Stimulated activated CD8-positive, alpha-beta memory T cell treated with anti-CD3 and anti-CD28 coated beads, Interleukin-15, amount 100 ng/mL, for 1 hour (primary cell): ENCODE data around the gene DGKQ.
"Not testable (repeated sequence)": the region's sequence is repeated elsewhere in the genome, so short reads cannot be mapped to it uniquely, and the experiment has no call there.

ENCODE experiments used
- DNase-seq: peaks from one replicate; pipeline ENCODE4 v3.0.0-alpha.2; 2020; ENCODE audit warnings: low read depth

DGKQ gene

DNA sequence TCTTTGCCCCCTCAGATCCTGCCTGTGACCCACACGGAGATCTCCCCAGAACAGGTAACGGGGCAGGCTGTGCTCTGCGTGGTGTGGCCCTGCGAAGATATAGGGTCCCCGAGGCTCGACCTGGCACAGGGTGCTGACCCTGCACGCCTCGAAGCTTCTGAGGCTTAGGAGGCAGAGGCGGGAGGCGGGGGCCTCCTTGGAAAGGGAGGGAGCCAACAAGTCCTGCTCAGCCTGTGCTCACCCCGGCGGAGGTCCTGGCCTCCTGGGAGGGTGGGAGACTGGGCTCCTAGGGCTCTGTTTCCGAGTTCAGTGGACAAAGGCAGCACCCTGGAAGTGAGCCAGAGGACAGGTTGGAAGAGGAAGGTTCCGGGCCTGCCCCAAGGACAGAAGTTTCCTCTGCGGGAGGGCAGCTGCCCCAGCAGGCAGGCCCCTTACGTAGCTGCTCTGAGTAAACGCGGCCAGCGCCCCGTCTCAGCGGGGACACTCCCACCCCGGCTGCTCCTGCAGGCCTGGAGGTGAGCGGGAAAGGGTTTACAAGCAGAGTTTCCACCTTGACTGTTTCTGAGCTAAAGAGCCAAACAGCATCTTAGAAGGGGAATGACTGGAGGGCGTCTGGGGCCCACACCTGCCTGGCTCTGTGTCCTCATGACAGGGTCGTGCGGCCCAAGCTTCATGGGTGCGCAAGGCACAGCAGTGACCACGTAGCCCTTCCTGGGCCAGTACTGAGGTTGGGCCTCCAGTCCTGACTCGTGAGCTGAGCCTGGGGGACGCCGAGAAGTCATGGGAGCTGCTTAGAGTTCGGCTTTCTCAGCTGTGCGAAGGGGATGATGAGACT is 25.1 kb downstream of the DGKQ start:
- no peak for DNase-seq

DNA sequence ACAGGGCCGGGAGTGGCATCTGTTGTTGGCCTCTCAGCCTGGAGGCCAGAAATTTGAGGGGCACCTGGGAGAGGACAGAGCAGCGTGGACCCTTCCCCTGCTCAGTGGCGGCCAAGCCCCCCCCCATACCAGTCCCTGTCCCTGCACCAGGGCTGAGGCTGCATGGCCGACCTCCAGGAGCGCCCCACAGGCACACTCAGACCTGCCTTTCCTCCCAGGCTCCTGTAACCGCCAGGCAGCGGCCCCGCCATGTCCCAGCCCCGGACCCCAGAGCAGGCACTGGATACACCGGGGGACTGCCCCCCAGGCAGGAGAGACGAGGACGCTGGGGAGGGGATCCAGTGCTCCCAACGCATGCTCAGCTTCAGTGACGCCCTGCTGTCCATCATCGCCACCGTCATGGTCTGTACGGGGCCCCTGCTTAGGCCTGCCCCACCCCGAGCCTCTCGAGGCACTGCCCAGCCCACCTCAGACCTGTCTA is 25.8 kb downstream of the DGKQ start:
- no peak for DNase-seq

DNA sequence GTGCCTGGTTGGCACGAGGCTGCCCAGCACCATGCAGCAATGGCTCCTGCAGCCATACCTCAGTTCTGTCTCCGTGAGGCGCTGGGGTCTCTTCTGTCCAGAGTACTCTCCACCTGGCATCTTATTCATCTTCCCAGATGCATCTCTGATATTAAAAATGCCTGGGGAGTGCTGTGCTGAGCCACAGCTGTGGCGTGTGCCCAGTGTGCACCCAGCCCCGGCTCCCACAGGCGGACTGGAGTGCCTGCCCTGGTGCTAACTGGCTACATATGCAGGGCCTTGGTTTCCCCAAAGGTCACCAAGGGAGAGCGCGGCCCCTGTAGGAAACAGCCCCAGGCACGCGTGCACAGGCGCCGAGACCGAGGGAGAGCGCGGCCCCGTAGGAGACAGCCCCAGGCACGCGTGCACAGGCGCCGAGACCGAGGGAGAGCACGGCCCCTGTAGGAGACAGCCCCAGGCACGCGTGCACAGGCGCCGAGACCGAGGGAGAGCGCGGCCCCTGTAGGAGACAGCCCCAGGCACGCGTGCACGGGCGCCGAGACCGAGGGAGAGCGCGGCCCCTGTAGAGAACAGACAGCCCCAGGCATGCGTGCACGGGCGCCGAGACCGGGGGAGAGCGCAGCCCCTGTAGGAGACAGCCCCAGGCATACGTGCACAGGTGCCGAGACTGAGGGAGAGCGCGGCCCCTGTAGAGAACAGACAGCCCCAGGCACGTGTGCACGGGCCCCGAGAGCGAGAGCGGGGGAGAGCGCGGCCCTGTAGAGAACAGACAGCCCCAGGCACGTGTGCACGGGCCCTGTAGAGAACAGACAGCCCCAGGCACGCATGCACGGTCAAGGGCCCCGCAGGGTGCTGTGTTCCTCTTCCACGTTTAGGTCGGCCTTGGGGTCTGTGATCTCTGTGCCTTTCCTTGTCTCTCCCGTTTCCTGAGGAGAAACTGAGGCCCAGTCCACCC is 26.6 kb downstream of the DGKQ start:
- DNase-seq = no peak

DNA sequence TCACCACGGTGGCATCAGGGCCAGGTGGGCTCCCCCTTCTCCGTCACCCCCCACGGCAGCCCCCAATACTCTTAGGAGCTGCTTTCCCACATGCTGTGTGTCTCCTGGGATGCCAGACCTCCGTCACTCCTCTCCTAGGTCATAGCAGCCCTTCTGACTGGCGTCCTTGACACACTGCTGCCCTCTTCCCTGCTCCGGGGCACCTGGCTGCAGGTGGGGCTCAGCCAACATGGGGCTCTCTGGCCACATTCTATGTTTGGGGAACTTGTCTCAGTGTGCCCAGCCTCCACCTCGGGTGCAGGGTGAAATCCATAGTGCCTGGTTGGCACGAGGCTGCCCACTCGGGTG is 27.3 kb downstream of the DGKQ start:
- no peak for DNase-seq

DNA sequence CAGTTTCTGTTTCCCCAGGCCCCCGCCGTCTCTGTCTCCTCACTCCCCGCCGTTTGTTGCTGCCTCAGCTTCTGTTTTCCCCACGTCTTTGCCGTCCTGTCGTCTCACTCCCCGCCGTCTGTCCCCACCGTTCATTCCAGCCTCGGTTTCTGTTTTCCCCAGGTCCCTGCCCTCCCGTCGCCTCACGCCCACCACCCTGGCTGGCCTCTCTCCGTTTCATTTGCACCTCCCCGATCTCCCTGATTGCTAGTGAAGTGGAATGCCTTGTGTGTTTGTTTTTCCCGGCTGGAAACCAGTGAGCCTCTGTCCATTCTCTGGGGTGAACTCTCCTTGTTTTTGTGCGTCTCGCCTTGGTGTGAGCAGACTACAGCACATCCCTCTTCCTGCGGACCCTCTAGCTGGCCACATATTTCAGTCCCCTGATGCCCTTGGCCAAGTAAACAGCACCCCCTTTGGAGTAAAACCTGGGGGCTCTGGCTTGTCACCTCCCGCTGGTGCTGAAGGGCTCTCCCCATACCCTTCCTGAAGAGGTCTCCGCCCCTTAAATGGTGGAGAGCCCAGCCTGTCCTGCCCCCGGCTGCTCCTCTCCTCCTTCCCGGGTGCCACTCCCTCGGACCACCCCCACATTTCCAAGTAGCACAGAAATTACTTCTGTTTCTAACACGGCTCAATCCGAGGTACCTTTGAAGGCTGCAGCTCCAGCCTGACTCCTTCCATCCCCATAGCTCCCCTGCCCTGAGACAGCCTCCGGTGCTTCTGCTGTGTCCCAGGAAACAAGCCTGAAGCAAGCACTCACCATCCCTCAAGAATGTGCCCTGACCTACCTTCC is 27.9 kb downstream of the DGKQ start:
- no peak for DNase-seq

DNA sequence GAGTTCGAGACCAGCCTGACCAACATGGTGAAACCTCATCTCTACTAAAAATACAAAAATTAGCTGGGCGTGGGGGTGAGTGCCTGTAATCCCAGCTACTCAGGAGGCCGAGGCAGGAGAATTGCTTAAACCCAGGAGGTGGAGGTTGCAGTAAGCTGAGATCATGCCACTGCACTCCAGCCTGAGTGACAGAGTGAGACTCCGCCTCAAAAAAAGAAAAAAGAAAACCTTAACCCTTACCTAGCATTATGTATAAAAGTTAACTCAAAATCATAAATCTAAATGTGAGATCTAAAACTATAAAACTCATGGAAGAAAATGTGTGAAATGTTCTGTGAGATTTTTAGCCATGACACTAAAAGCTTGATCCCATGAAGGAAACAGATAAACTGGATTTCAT is 33.9 kb downstream of the DGKQ start:
- DNase-seq = not testable (repeated sequence)

DNA sequence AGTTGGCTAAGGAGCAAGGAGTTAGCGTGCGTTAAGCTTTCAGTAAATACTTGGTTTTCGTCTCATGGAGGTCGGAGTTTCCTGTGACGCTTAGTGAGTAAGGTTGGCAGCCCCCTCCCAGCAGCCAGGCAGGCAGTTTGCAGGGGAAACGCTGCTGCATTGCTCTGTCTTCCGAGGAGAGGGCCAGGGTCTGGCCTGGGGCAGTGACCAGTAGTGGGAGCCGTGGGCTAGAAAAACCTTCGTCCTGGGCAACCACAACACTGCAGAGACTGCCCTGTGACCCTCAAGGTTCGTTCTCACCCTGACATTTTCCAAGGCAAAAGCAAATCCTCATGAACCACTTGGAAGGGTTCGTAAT is 40.7 kb downstream of the DGKQ start:
- DNase-seq = no peak

DNA sequence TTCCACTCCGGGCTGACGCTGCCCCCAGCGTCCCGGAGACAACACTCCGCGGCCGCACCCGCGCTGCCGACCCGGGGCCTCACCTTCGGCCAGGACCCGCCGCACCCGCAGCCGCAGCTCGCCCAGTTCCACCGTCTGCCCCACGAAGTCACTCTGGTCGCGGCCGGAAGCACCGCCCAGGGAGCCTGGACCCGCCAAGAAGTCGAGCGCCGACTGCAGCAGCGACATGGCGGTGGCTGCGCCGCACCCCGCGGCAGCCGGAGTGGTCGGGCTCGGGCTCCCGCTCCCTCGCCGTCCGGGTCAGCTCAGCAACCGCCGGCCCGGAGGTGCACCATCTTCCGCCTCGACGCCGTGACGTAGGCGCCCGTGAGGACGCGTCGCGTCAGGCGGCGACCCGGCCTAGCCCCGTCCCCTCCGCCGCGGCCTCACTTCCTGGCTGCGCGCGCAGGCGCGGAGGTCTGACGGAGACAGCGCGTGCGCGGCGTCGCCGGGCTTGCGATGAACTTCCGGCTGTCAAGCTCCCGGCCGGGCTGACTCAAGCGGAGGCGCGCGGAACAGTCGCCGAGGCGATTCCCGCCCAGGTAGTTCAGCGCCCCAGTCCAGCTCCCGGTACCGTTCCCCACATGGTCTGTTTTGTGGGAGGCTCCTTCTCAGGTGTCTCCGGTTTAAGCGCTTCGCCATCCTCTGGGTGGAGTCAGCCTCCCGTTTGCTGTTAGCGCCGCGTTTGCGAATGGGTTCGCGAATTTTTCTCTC is 41.2 kb downstream of the DGKQ start, which contains the start of the genes GAK and TMEM175:
GAK (minus strand) TSS at position 357 of the 753 bp plus-strand sequence; CDS start at position 228, 129 bp downstream.
TMEM175 (plus strand) TSS at position 501 of the 753 bp plus-strand sequence. CDS start 15,280 bp downstream, outside the sequence.
- DNase-seq = peak; percentile 85

DNA sequence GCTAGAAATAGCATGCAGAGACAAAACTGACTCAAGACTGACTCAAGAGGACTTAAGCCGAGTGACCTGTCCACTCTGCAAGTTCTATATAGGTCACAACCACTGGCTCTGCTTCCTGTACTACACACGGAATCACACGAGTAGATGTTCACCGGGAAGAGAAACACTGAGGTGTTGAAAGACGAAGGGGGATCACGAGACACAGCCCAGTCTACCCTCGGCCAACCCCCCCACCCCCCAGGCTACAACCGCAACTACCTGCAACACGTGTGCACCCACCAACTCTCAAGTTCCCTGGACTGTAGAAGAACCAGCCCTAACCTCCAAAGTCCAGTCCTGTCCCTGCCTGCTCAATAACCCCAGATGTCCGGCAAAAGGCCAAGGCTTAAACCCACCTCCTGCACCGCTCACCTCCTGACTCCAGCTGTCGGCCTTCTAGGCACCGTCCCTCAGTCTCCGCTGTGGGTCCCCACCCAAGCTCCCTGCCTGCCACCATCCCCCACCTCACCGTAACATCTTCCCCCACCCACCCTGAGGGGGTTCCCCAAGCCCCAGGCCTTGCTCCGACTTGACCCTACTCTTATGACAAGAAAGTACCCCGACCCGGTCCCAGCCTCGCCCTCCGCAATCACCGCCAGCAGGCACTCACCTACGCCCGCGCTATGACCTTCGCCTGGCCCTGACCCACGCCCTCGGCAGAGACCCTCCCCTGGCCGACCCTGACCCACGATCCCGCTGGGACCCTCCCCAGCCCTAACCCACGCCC is 42.0 kb downstream of the DGKQ start:
- DNase-seq = no peak

DNA sequence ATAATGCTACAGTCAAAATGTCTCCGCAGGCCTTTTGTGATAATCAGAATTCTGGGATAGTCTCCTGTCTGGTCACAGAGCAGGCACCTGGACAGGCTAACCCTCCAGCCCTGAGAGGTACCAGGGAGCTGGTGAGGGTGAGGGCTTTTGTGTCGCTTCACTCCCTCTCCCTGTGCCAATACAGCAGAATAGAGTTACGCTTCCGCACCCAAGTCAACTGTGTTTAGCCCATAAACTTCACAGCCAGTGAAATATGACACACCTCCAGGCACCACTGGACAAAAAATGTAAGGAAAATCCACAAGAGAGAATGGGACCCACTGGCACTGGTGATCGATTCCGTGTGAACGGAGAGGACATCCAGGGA is 42.6 kb downstream of the DGKQ start:
- DNase-seq = no peak

DNA sequence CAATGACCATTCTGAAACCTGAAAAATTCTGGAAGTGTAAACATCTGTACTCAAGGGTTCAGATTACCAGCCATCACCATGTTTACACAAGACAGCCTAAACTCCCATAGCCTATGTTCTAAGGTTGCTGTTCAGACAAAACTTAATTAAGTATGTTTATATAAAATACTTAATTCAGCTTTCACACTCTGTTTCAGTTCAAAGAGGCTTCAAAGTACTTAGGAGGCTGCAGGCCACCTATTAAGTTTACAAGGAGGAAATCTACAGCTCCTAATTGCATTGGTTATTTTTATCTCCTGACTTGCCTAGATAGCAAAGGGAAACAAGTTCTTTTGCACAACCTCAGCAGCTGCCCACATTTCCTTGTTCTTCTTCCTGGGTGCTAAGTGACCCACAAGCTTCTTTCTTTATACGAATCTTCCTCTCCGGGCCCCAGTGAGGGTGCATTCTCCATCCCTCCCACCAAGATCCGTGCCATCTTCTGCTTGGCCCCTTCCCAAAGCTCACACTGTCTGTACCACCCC is 43.3 kb downstream of the DGKQ start:
- DNase-seq = no peak

DNA sequence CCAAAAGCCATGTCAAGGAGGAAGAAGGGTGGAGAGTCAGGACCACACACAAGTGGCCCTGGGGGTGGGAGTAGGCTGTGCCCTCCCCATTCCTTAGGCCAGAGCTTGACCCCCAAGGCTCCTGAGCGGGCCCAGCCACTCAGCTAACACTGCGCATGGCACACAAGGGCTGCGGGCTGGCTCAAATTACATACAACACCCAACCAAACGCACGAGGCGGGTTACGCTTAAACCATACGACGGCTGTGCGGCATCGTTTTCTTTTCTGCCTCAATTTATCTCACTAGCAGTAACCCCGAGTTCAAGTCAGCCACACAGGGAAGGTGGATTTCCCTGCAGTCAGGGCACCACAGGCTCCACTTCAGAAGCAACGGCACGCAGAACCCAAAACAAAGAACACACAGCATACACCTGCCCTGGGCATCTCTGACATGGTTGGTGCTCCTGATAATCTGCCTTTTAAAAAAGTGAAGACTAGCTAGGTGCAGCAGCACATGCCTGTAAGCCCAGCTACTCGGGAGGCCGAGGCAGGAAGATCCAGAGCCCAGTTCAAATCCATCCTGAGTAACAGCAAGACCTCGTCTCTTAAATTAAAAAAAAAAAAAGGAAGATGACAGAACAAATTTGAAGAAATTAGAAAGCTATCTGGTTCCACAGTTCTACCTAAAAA is 44.1 kb downstream of the DGKQ start:
- no peak for DNase-seq

DNA sequence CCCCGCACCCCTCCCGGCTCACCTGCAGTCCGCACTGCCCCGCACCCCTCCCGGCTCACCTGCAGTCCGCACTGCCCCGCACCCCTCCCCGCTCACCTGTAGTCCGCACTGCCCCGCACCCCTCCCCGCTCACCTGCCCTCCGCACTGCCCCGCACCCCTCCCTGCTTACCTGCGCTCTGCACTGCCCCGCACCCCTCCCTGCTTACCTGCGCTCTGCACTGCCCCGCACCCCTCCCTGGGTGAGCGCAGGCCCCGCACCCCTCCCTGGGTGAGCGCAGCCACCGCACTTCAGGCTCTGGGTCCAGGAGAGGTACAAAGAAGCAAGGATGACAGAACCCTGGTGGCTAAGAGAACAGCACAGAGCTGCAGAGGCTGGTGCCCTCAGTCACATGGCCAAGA is 45.8 kb downstream of the DGKQ start:
- DNase-seq = not testable (repeated sequence)

DNA sequence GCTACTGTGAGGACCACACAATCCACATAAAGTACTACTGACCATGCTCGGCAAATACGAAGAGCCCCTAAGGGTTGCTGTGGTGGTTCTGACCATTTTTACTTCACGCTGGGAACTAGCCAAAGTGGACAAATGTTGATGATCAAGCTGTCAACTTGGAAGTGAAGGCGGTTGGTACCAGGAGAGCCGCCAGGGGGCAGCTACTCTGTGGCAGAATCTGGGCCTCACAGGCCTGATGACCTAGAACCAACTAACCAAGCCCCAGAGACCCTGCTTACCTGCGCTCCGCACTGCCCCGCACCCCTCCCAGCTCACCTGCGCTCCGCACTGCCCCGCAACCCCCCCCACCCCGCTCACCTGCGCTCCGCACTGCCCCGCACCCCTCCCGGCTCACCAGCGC is 46.8 kb downstream of the DGKQ start:
- DNase-seq = no peak

DNA sequence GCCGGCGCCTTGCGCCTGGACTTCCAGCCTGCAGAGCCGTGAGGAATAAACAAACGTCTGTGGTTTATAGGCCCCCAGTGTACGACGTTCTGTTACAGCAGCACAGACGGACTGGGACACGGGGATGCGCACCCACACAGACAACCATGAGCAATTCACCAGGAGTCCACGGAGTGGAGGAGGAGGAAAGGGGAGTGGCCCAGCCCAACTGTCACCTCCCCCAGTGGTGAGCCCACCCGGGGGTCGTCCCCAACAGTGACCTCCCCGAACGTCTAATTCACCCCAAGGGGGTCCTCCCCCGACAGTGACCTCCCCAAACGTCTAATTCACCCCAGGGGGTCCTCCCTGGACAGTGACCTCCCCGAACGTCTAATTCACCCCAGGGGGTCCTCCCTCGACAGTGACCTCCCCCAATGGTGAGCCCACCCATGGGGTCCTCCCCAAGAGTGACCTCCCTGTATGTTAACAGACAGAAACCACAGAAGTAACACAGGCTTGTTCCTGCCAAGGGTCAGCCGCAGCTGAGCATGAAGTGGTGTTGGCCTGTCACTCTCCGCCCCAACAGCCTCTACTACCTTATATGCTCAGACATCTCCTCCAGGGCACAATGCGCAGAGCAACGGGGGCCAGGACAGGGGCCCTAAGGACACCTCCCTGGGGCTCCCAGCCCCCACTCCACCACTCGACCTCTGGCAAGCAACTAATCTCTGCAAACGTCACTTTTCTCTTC is 47.4 kb downstream of the DGKQ start:
- DNase-seq = no peak

DNA sequence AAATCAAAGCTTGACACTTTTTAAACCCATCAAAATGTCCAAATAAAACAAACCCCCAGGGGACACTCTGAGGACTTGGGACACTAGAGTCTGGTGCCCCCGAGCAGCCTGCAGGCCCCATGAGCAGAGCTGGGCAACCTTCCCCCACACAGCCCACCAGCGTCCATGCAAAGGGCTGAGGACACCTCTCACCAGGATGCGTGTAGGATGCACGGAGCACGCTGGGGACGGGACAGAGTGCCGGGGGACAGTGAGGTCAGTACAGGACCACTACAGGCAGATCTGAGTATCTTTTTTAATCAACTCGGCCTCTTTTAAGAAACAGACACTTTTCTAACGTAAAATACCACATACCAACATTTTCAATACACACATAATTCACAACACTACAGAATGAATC is 48.2 kb downstream of the DGKQ start:
- DNase-seq = no peak

DNA sequence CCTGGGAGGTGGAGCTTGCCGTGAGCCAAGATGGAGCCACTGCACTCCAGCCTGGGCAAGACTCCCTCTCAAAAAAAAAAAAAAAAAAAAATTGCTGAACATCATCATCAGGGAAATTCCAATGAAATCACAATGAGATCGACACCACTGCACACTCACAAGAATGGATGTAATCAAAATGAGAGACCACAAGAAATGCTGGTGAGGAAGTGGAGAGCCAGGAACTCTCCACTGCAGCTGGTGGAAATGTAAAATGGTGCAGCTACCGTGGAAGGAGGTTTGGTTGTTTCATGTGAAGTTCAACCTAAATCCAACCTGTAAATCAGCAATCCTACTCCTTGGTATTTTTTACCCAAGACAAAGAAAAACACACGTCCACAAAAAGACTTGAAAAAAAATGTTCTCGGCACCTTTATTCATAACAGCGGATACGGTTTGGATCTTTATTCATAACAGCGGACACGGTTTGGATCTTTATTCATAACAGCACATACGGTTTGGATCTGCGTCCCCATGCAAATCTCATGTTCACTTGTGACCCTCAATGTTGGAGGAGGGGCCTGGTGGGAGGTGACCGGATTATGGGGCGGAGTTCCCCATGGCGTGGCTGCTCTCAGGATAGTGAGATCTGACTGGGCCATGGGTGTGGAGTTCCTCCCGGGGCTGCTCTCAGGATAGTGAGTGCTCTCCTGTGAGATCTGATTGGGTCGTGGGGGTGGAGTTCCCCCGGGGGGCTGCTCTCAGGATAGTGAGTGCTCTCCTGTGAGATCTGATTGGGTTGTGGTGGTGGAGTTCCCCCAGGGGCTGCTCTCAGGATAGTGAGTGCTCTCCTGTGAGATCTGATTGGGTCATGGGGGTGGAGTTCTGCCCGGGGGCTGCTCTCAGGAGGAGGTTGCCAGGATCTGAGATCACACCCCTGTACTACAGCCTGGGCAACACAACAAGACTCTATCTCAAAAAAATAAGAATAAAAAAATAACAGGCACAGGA is 49.0 kb downstream of the DGKQ start:
- DNase-seq = no peak
